ENCODE measurements around the gene MITF. TPM values are rescaled to one million over a fixed set of nuclear protein-coding genes. Genes with fewer than 3 reads are reported as not detected.

The MITF gene
- total RNA-seq, 1 experiment from 2014 or later: 1.9 TPM

DNA sequence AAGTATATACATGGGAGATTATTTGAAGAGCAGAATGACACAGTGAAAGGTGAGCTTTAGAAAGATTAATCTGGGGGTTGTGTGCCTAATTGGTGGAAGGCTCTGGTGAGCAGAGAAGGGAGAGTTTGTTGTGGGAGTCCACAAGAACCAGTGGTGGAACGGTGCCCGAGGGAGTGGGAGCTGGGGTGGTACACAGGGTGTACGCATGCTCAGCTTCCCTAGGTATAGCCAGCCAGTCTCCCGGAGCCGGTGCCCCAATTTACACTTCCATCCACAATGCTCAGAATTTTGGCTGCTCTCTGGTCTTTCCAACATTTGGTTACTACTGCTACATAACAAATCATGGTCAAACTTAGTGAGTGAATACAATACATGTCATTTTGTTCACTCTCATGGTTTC is 92.5 kb downstream of the MITF start:
- peaks cover 0 to 7% of the 10 kb centered on the region in 2 experiments; a peak in 2 of 4 replicates for H3K9me3 ChIP-seq (ENCODE audit: control insufficient read depth in 1 of 2, insufficient read depth in 1 of 2, low read depth in 1 of 2, low read length in 2 of 2)
- ChIA-PET CTCF (no interaction called here), POLR2A (no interaction called here), RAD21 (ENCODE audit: low non-redundant PET in 1 of 2, low total read pairs in 2 of 2, uncharacterized antibody in 2 of 2, unreplicated experiment in 2 of 2) (no interaction called here)
- intact Hi-C loops (cut with micrococcal nuclease): no loop called here
- no peak overlapping the region for H3K4me3 ChIP-seq (replicated peaks in 1 of 2; ENCODE audit: low read depth in 1 of 2, low read length in 2 of 2)
- H3K36me3 ChIP-seq (ENCODE audit: control insufficient read depth in 1 of 2, insufficient read depth in 2 of 2, low read length in 2 of 2): no peaks in the 10 kb centered on the region
- no peak overlapping the region for H3K9ac ChIP-seq (ENCODE audit: low read length)
- no peak for DNase-seq (ENCODE audit: low read depth, low spot score)
- BruUV-seq (replicated peaks): no TSS peak
- H4K20me1 ChIP-seq (ENCODE audit: insufficient read depth): no peaks in the 10 kb centered on the region
- ATAC-seq: no peak
- no peaks in the 10 kb centered on the region for H3K4me1 ChIP-seq (ENCODE audit: control insufficient read depth in 1 of 2, insufficient read depth in 2 of 2, low read length in 2 of 2)
- no peak for TF ChIP-seq CBX3 (IDR thresholded peaks at IDR 0.05; ENCODE audit: low read depth)
- no peak for TF ChIP-seq MAX (IDR thresholded peaks at IDR 0.05)
- TF ChIP-seq ZNF274 (IDR thresholded peaks at IDR 0.05; ENCODE audit: low read depth, low read length): no peak
- no peak for TF ChIP-seq SIN3A (IDR thresholded peaks at IDR 0.05; ENCODE audit: low read depth)
- TF ChIP-seq POLR2AphosphoS5 (IDR thresholded peaks at IDR 0.05; ENCODE audit: low read depth, low read length): no peak
- TF ChIP-seq REST (IDR thresholded peaks at IDR 0.05; ENCODE audit: low read depth): no peak
- no peak for TF ChIP-seq SP1 (IDR thresholded peaks at IDR 0.05; ENCODE audit: low read depth)
- no peak for TF ChIP-seq ELF1 (IDR thresholded peaks at IDR 0.05; ENCODE audit: borderline replicate concordance, low read depth)
- no peak for TF ChIP-seq SRF (IDR thresholded peaks at IDR 0.05; ENCODE audit: low read depth)
- TF ChIP-seq RAD21 (IDR thresholded peaks at IDR 0.05; ENCODE audit: low read depth): no peak
- TF ChIP-seq EZH2 (IDR thresholded peaks at IDR 0.05): no peak
- no peak for TF ChIP-seq ATF3 (IDR thresholded peaks at IDR 0.05)
- no peak for TF ChIP-seq YY1 (IDR thresholded peaks at IDR 0.05; ENCODE audit: extremely low read depth, insufficient replicate concordance, low read depth, low read length)
- TF ChIP-seq FOSL1 (IDR thresholded peaks at IDR 0.05; ENCODE audit: low read depth): no peak
- no peaks in the 10 kb centered on the region for H3K9me2 ChIP-seq (ENCODE audit: insufficient read depth)
- no peak overlapping the region for H3K27ac ChIP-seq (ENCODE audit: low read depth, low read length)
- H2AFZ ChIP-seq (ENCODE audit: low read depth, low read length, poor library complexity, severe bottlenecking): no peak overlapping the region
- no peaks in the 10 kb centered on the region for H3K79me2 ChIP-seq (ENCODE audit: insufficient read depth, low read length)
- H3K4me2 ChIP-seq (ENCODE audit: low read length): no peak overlapping the region
- H3K27me3 ChIP-seq (ENCODE audit: insufficient read depth, low read length): no peaks in the 10 kb centered on the region

Measured in HCT116 (cell line).